Hematopoietic multipotent progenitor cell treated with erythropoietin and hydrocortisone succinate and interleukin-3 and kit ligand, for 17 days (in vitro differentiated cells): Measurements from ENCODE around the gene GAGE12J.
"Not testable (repeated sequence)": the region's sequence is repeated elsewhere in the genome, so short reads cannot be mapped to it uniquely, and the experiment has no call there.

Source experiments
- DNase-seq: peaks from one replicate; pipeline ENCODE4 v3.0.0-alpha.2; 2015; ENCODE audit warnings: low spot score

GAGE12J gene

DNA sequence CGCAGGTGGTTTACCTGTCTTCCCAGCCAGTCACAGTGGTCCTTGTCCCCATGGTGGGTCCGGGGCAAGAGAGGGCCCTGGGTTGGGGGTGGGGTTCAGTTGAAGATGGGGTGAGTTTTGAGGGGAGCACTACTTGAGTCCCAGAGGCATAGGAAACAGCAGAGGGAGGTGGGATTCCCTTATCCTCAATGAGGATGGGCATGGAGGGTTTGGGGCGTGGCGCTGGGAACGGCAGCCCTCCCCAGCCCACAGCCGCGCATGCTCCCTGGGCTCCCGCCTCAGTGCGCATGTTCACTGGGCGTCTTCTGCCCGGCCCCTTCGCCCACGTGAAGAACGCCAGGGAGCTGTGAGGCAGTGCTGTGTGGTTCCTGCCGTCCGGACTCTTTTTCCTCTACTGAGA, at the start of gene GAGE12J:
TSS of gene GAGE12J (plus strand) at position 301 of the 400 bp plus-strand sequence. CDS start 1,157 bp downstream, outside the sequence.
- not testable (repeated sequence) for DNase-seq

DNA sequence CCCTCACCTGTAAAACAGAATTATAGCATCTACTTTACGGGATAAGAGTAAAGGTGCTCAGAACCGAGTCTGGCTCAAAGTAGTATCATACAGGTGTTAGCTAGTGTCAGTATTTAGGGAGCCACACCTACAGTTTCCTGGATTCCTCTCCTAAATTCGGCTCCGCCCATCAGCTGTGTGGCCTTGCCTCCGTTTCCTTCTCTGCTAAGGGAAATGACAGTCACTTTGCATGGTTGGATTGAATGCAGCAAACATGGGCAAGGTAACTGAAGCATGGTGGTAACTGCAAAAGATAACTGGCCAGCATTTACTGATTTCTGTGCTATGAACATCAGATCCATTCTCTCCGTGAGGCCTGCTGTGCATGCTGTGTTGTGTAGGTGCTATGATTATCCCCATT, 49.4 kb upstream of the GAGE12J start:
- no peak for DNase-seq

DNA sequence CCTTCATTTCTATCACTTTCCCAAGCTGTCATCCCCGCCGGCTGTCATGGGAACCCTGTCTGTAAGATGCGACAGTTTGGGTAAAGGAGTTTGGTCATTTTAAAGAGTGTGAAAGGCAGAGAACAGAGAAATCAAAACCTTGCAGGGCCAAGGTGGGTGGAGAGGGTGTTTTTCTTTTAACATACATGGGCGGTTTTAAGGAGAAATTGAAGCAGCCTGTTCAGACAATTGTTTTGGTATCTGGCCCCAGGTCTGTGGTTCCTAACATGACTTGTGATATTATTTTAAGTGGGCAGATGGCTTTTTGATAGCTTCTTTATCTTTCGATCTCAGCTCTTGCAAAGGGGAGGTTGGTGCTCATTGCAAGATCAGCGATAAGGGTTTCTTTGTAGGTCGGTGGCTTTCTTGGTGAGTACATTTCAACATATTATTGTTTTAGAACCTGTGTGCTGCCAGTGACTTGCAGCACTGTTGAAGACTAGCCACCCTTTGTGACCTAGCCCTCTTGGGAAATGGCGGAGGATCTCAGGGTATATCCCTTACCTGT, 48.6 kb upstream of the GAGE12J start:
- DNase-seq = no peak

GRCh38 chrX:49276207-49276606, 45.6 kb upstream of the GAGE12J start:
- DNase-seq = no peak

GRCh38 chrX:49276671-49277534, 44.9 kb upstream of the GAGE12J start:
- DNase-seq = no peak

DNA sequence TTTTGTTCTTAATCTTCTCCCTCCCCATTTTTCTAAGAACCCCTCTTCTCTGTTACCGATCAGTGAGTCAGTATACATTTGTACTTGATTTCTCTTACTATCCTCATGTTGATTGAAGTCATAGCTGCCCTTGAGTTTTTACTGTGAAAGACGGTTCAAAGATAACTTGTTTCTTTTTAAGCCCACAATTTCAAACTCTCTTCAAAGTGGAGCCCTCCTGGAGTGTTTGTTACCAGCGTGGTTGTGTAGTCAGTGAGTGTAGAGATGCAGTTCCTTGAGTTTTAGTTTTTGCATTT, 44.4 kb upstream of the GAGE12J start:
- DNase-seq = no peak

DNA sequence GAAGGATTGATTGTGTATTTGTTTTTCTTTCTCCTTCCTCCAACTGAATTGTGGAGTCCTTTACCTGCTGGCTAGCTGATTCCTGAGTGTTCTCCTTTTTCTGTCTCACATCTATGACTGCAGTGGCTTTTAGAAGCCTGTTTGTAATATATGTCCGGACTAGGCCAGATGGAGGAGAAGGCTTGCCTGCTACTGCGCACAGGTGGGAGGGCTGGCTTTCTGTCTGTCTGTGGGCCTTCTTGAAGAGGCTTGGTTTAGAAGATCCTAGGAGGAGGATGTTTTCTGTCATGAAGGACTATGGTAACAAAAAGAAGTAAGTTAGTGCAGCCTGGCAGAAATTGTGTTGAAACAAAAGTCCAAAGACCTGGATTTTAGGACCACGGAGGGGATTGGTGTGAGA, 43.8 kb upstream of the GAGE12J start:
- DNase-seq = no peak

DNA sequence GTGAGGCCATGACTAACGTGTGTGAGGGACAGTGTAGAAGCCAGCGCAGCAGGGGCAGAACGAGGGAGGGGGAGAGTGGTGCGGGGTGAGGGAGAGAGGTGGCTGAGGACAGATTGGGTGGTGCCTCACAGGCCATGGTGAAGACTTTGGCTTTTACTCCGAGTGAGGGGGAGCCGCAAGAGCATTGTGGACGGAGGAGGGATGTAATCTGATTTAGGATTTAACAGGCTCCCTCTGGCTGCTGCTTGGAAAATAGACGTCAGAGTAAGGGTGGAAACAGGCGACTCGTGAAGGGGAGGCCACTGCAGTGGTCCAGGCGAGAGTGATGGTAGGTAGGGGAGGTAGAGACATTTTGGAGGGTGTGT, 39.2 kb upstream of the GAGE12J start:
- no peak for DNase-seq

GRCh38 chrX:49284212-49284611, 37.6 kb upstream of the GAGE12J start:
- DNase-seq = no peak

- no peak for DNase-seq
These were observed 35.7 kb upstream of the GAGE12J start for GRCh38 chrX:49286136-49286535.

- DNase-seq = no peak
These were observed 35.3 kb upstream of the GAGE12J start for GRCh38 chrX:49286581-49286980.

DNA sequence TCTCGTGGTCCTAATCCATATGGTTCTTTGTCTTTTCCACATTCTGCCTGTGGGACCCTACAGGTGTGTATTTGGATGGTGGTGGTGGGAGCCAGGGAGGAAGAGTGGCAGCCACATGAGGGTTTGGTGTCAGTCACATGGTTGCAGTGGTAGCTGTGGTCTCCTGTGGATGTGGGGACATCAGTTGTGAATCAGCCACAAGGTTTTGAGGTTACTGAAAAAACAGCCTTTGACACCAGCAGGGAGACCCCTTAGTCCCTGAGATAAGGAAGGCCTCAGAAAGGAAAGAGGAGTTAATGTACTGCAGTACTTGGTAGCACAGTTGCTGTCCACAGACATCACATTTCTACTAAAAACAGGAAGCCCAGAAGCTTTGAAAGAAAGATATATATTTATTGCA, 34.2 kb upstream of the GAGE12J start:
- no peak for DNase-seq

- DNase-seq = no peak
These were observed 31.6 kb upstream of the GAGE12J start for GRCh38 chrX:49290215-49290614.

DNA sequence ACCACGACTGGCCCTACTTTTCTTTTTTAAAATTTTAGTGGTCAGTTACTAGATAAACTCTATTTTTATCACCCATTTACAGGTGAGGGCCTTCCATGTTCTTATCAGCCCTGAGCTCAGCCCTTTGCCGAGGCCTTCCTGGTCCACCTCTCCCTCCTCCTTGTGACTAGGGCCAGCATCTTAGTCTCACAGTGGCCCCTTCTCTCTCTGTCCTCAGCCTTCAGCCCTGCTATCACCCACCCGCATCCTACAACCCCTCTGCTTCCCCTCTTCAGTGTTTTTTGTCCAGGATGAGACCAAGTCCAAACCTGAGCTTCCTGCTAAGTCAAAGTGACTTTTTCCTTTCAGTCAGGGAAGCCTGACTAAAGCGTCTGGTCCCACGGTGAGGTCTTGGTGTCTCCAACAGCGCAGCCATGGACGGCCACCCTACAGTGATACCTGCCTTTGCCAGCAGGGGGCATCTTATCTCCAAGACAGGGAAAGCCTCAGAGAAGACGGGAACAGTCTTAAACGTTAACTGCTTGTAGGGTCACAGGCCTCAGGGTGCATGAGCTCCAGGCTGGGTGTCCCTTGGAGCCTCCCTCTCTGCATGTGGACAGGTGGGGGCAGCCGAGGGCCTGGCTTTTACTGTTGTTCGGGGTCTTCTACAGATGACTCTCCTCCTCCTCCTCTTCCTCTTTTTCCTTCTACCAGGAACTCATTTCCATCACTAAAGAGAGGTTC, 30.1 kb upstream of the GAGE12J start:
- peak; percentile 55 for DNase-seq

DNA sequence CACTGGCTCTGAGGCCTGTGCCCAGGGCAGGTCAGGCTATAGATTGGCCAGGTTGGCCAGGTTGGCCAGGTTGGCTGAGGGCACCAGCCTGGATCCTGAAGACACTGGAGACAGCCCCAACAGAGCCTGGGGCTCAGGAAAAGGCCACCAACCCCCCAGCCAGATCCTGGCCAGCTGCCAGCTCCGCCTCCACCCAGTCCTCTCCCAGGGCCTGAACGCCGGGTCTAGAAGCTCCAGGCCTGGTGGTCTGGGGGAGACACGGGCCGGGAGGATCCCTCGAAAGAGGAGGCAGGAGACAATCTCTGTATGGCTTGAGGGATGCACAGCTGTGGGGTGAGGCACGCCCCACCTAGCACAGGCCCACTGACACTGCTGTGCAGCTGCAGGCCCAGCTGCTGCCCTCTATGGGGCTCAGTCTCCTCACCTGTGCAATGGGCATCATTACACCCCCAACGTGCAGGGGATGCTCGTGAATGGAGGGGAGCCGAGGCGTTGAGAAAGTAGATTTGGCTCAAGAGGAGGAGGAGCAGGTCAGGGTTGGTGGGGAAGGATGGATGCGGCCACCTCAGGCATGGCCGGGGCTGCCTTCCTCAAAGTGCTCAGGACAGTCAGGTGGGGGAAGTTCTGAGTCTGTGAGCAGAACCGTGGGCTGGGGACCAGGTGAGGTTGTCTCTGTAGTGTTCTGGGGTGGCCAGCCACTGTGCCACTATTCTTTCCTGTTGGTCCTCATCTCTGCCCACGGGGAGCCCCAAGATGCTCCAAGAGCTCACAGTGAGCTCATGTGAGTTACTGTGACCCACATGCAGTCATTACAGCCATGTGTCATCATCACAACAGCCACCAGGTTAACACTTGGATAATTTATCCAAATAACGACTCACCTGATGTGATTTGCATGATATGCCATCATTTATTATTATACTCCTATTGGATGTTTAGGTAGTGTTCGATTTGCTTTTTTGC, 29.2 kb upstream of the GAGE12J start:
- DNase-seq = no peak

DNA sequence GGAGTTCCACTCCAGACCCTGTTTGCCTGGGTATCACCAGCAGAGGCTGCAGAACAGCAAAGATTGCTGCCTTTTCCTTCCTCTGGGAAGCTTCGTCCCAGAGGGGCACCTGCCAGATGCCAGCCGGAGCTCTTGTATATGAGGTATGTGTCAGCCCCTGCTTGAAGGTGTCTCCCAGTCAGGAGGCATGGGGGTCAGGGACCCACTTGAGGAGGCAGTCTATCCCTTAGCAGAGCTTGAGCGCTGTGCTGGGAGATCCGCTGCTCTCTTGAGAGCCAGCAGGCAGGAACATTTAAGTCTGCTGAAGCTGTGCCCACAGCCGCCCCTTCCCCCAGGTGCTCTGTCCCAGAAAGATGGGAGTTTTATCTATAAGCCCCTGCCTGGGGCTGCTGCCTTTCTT, 22.5 kb upstream of the GAGE12J start:
- DNase-seq = not testable (repeated sequence)

DNA sequence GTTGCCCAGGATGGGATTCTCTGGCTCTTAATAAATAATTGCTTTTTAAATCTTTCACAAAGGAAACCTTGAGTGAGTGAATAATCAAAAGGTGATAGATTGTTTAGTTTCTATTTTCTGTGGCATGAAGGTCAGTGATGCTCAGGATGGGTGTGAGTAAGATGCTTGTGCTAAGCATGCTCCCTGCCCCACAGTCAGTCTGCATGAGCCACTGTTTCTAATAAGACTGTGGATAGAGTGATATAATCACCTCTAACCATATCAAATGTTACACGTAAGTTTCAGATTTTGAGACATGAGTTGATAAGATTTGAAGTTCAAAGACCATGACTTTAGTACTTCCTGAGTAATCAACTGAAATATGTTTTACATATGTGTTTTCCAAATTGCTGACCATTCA, 21.1 kb upstream of the GAGE12J start:
- no peak for DNase-seq

- DNase-seq = no peak
These were observed 18.5 kb upstream of the GAGE12J start, which contains the start of gene GAGE10 for GRCh38 chrX:49303346-49303745. Gene GAGE10, plus strand, starts transcription at chrX:49303646. Its CDS starts 1,214 bp downstream, at chrX:49304860.

GRCh38 chrX:49307775-49308174, 14.1 kb upstream of the GAGE12J start:
- DNase-seq = not testable (repeated sequence)

GRCh38 chrX:49308604-49309269, 13.1 kb upstream of the GAGE12J start:
- DNase-seq = no peak

DNA sequence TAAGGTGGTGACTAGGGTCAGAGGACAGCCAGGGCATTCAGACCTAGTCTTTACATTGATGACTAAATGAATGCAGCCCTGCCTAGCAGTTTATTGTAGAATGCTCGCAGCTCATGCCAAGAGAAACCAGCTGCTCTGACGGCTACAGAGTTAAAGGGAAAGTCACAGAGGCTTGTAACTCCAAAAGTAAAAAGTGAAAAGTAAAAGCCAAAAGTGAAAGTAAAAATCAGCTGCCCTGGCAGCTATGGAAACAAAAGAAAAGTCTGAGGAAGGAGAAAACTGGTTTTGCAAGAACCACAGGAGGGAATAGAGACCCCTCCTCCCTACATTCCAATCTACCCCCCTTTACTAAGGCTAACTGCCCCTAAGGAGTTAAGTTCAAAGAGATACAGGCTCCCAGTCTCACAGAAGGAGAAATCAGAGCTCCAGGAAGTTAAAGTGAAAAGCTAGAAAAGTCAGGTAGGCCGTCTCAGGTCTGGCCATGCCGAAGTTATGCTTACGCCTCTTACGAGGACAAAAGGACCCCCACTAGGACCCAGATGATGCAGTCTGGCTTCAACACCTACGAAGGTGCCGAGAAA, 12.3 kb upstream of the GAGE12J start:
- no peak for DNase-seq
